Gastroesophageal sphincter (tissue), 4 donors: ENCODE measurements around the gene RIMBP2. TPM values are rescaled to one million over a fixed set of nuclear protein-coding genes. Genes with fewer than 3 reads are reported as not detected.

Source experiments
- ATAC-seq: fragments of 150-250 bp; one replicate; pipeline ENCODE4 v1.9.1; 2016; ENCODE audit warnings: mild to moderate bottlenecking, moderate library complexity
- H3K27ac ChIP-seq, 4 donors: fragments of 200-600 bp; sonication (generic) in 3 of 4; 1 replicate in 3 of 4; 2 replicates in 1 of 4; pipeline ENCODE4 v1.5.1; 2016 to 2019
- H3K27me3 ChIP-seq: fragments of 200-600 bp; sonication (generic); one replicate; pipeline ENCODE4 v1.5.1; 2019
- H3K36me3 ChIP-seq, 2 donors: fragments of 200-600 bp; sonication (generic); one replicate each; pipeline ENCODE4 v1.5.1; 2019; ENCODE audit warnings: control low read depth in 1 of 2
- H3K4me1 ChIP-seq, 3 donors: fragments of 200-600 bp; sonication (generic); 1 replicate in 2 of 3; 2 replicates in 1 of 3; pipeline ENCODE4 v1.5.1; 2016 to 2019; ENCODE audit warnings: control low read depth in 2 of 3
- H3K4me3 ChIP-seq, 2 donors: fragments of 200-600 bp; sonication (generic); one replicate each; pipeline ENCODE4 v1.5.1; 2019; ENCODE audit warnings: mild to moderate bottlenecking in 1 of 2, moderate library complexity in 1 of 2
- H3K9me3 ChIP-seq, 3 donors: fragments of 200-600 bp; sonication (generic); one replicate each; pipeline ENCODE4 v1.5.1; 2017 to 2019; ENCODE audit warnings: control low read depth in 2 of 3
- CTCF ChIP-seq, 4 experiments: fragments of 200-600 bp in 2 of 4; fragments of 450-650 bp in 2 of 4; sonication (generic) in 1 of 4; IDR thresholded peaks; one replicate each; pipeline ENCODE4 v1.5.1; 2017 to 2019; ENCODE audit warnings: antibody characterized with exemption in 4 of 4, mild to moderate bottlenecking in 2 of 4, moderate library complexity in 2 of 4
- EP300 ChIP-seq: sonication (generic); formaldehyde crosslinking; IDR thresholded peaks from one replicate; pipeline ENCODE4 v1.6.1; 2017; ENCODE audit warnings: antibody characterized with exemption, mild to moderate bottlenecking
- POLR2A ChIP-seq, 2 donors: fragments of 450-650 bp; IDR thresholded peaks; one replicate each; pipeline ENCODE4 v1.6.1; 2017; ENCODE audit warnings: antibody characterized with exemption in 2 of 2, mild to moderate bottlenecking in 2 of 2, moderate library complexity in 1 of 2
- POLR2AphosphoS5 ChIP-seq: sonication (generic); formaldehyde crosslinking; IDR thresholded peaks from one replicate; pipeline ENCODE4 v1.6.1; 2017; ENCODE audit warnings: antibody characterized with exemption
- WGBS, 2 donors: methylation state at CpG; one replicate each; pipeline ENCODE4 v1.1.5; 2018; ENCODE audit warnings: low coverage in 1 of 2; 5-methylcytosine and 5-hydroxymethylcytosine counted together
- total RNA-seq, 4 donors: library from RNA; depleted of rRNA; stranded (reverse); fragments of >200 nt; gene quantifications; one replicate each; pipeline ENCODE4 v1.1.0, GENCODE V29; 2016

Gene RIMBP2
- total RNA-seq, 4 donors from 2014 or later, result 0.42 to 1.1 (median 0.60) TPM

GRCh38 chr12:130462558-130463274, 253.4 kb downstream of the RIMBP2 start:
- Histone ChIP-seq H3K27ac (no peak overlapping the region), H3K36me3 (no peaks in the 10 kb centered on the region), H3K4me3 (no peak overlapping the region), H3K9me3 (peaks cover 0 to 6% (median 0%) of the 10 kb centered on the region in 3 donors), H3K27me3 (peaks cover 33% of the 10 kb centered on the region), H3K4me1 (no peaks in the 10 kb centered on the region)
- no peak for ATAC-seq
- 60 to 67% methylated on average over 2 to 4 of the region's 21 CpGs for WGBS, 2 donors
- no peak for TF ChIP-seq POLR2AphosphoS5
- TF ChIP-seq CTCF (IDR thresholded peaks at IDR 0.05), result no peak
- no peak for TF ChIP-seq EP300
- no peak for TF ChIP-seq POLR2A (IDR thresholded peaks at IDR 0.05)

GRCh38 chr12:130461839-130462557, 254.1 kb downstream of the RIMBP2 start:
- Histone ChIP-seq H3K36me3 (no peaks in the 10 kb centered on the region), H3K27ac (no peak overlapping the region), H3K4me1 (no peaks in the 10 kb centered on the region), H3K9me3 (no peaks in the 10 kb centered on the region), H3K27me3 (peaks cover 27% of the 10 kb centered on the region), H3K4me3 (no peak overlapping the region)
- TF ChIP-seq CTCF (IDR thresholded peaks at IDR 0.05) (no peak), EP300 (no peak)
- WGBS, 2 donors, result 33 to 46% methylated on average over 2 to 3 of the region's 22 CpGs
- ATAC-seq, result no peak

- H3K27ac ChIP-seq, result no peak overlapping the region
- 87 to 94% methylated on average over 2 to 3 of the region's 7 CpGs for WGBS, 2 donors
- TF ChIP-seq POLR2AphosphoS5 (no peak), CTCF (IDR thresholded peaks at IDR 0.05) (no peak), EP300 (no peak), POLR2A (IDR thresholded peaks at IDR 0.05) (no peak)
These were observed 254.7 kb downstream of the RIMBP2 start for GRCh38 chr12:130461447-130461815.

GRCh38 chr12:130460611-130461446, 255.3 kb downstream of the RIMBP2 start:
- Histone ChIP-seq H3K27ac (no peak overlapping the region), H3K4me3 (no peak overlapping the region), H3K36me3 (no peaks in the 10 kb centered on the region), H3K4me1 (no peaks in the 10 kb centered on the region), H3K27me3 (peaks cover 19% of the 10 kb centered on the region), H3K9me3 (no peaks in the 10 kb centered on the region)
- TF ChIP-seq POLR2AphosphoS5 (no peak), CTCF (IDR thresholded peaks at IDR 0.05) (no peak), EP300 (no peak), POLR2A (IDR thresholded peaks at IDR 0.05) (no peak)
- 65 to 84% methylated on average over 2 to 3 of the region's 28 CpGs for WGBS, 2 donors
- ATAC-seq, result no peak

More at GRCh38 chr12:130461447-130461815, 254.7 kb downstream of the RIMBP2 start:
- H3K4me1 ChIP-seq, result no peaks in the 10 kb centered on the region
- H3K27me3 ChIP-seq, result peaks cover 23% of the 10 kb centered on the region
- no peaks in the 10 kb centered on the region for H3K9me3 ChIP-seq
- H3K4me3 ChIP-seq, result no peak overlapping the region
- no peaks in the 10 kb centered on the region for H3K36me3 ChIP-seq
- no peak for ATAC-seq
